ENCODE data around the gene RACK1. TPM values are rescaled to one million over a fixed set of nuclear protein-coding genes. Genes with fewer than 3 reads are reported as not detected.

RACK1 gene
- total and polyA plus RNA-seq, 2 of the 13 experiments (the other 11 are each of a cell fraction or from before 2014, with no cell fraction given): 2,514 to 6,141 TPM

- ChIA-PET POLR2A (interaction anchor here (1.0 kb wide), 1 partner anchor 11 kb away, joined by 4 read pairs; no protein-coding TSS in a partner anchor), CTCF (ENCODE audit: low intra/inter-chr PET ratio, low total read pairs) (no interaction called here)
- TF ChIP-seq NFAT5 (CRISPR knock-in tag; IDR thresholded peaks at IDR 0.05): no peak
- ATAC-seq (no peak), DNase-seq (ENCODE audit: low spot score) (no peak), FAIRE-seq (no peak)
- peaks cover 7% of the 10 kb centered on the region for H3K79me2 ChIP-seq (ENCODE audit: insufficient read depth, low read length)
- peaks cover 16% of the 10 kb centered on the region for H3K4me1 ChIP-seq (ENCODE audit: insufficient read depth, low read length)
- 98% methylated on average over 13 of the region's 13 CpGs for WGBS (ENCODE audit: low lambda C conversion rate)
- intact Hi-C loops (cut with micrococcal nuclease; ENCODE audit: unreplicated experiment) (no loop called here), in situ Hi-C loops (cut with HindIII; ENCODE audit: extremely low pct_ligation_motif_present, low pct_unique_long_range_greater_than_20kb) (no loop called here)
- H3K36me3 ChIP-seq (replicated peaks in 1 of 2; ENCODE audit: control insufficient read depth in 1 of 2, insufficient read depth in 2 of 2, low read length in 2 of 2): peaks cover 15 to 49% of the 10 kb centered on the region in 2 experiments
- no peak overlapping the region for H3K4me3 ChIP-seq (replicated peaks in 1 of 3; ENCODE audit: insufficient read depth in 1 of 3, low read depth in 2 of 3, low read length in 3 of 3)
- H3K27ac ChIP-seq (ENCODE audit: extremely low read length, insufficient read depth, low read length): no peak overlapping the region
- no peak overlapping the region for H2AFZ ChIP-seq (ENCODE audit: low read length)
- no peaks in the 10 kb centered on the region for H3K9me3 ChIP-seq (ENCODE audit: low read length)
- no TSS peak for BruUV-seq (replicated peaks)
- no peak overlapping the region for H3K4me2 ChIP-seq (ENCODE audit: low read depth, low read length)
- H3K27me3 ChIP-seq (ENCODE audit: control insufficient read depth in 1 of 2, insufficient read depth in 2 of 2, low read length in 2 of 2): no peaks in the 10 kb centered on the region
- no peaks in the 10 kb centered on the region; the same call in 1 of the 2 replicates for H4K20me1 ChIP-seq (ENCODE audit: insufficient read depth, low read length)
- no peak overlapping the region for H3K9ac ChIP-seq (ENCODE audit: insufficient read depth, low read depth, low read length)
Observed at GRCh38 chr5:181229996-181230395, 13.7 kb downstream of the RACK1 start.

Data from HepG2 (cell line).